K562 (cell line): Measurements from ENCODE around the gene FAM181B.
"Not testable (repeated sequence)": the region's sequence is repeated elsewhere in the genome, so short reads cannot be mapped to it uniquely, and the experiment has no call there.

Experiments used
- CBX8 ChIP-seq: fragments of 200-600 bp; sonication (generic); IDR thresholded peaks from 2 replicates; pipeline ENCODE4 v1.6.1; 2012; ENCODE audit warnings: borderline replicate concordance, mixed run types, low read depth, mild to moderate bottlenecking, moderate library complexity, mixed read lengths, low read length, control low read depth, inconsistent platforms; ENCODE audit not compliant: poor library complexity, severe bottlenecking; ENCODE audit errors: extremely low read depth
- ZNF175 ChIP-seq: fragments of 200-800 bp; sonication (Bioruptor generic); IDR thresholded peaks from 2 replicates; pipeline ENCODE4 v1.6.1; 2016; ENCODE audit warnings: low read depth, mild to moderate bottlenecking, missing genetic modification characterization, missing compliant biosample characterization
- ZNF830 ChIP-seq: fragments of 250-450 bp; sonication (Bioruptor Pico); IDR thresholded peaks from 2 replicates; pipeline ENCODE4 v1.5.0; 2021; ENCODE audit warnings: mild to moderate bottlenecking
- TF ChIP-seq, protein P1 (sequence below), 2 experiments: fragments of 450-650 bp; formaldehyde crosslinking in 1 of 2; IDR thresholded peaks; 2 replicates each; pipeline versions ENCODE4 v1.4.0 to v1.6.1; 2014 to 2020; ENCODE audit warnings: mild to moderate bottlenecking in 2 of 2, borderline replicate concordance in 1 of 2, low read depth in 1 of 2

DNA sequence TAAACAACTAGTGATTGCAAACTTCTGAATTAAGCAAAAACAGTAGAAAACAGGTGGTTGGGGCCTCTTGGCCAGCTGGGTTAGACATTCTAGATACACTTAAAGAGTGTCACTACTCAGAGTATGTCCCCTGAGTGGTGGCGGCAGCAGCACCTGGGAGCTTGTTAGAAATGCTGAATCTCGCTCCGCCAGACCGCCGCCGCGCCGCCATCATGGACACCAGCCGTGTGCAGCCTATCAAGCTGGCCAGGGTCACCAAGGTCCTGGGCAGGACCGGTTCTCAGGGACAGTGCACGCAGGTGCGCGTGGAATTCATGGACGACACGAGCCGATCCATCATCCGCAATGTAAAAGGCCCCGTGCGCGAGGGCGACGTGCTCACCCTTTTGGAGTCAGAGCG, 44.3 kb downstream of the FAM181B start:
- TF ChIP-seq, protein P1, sequence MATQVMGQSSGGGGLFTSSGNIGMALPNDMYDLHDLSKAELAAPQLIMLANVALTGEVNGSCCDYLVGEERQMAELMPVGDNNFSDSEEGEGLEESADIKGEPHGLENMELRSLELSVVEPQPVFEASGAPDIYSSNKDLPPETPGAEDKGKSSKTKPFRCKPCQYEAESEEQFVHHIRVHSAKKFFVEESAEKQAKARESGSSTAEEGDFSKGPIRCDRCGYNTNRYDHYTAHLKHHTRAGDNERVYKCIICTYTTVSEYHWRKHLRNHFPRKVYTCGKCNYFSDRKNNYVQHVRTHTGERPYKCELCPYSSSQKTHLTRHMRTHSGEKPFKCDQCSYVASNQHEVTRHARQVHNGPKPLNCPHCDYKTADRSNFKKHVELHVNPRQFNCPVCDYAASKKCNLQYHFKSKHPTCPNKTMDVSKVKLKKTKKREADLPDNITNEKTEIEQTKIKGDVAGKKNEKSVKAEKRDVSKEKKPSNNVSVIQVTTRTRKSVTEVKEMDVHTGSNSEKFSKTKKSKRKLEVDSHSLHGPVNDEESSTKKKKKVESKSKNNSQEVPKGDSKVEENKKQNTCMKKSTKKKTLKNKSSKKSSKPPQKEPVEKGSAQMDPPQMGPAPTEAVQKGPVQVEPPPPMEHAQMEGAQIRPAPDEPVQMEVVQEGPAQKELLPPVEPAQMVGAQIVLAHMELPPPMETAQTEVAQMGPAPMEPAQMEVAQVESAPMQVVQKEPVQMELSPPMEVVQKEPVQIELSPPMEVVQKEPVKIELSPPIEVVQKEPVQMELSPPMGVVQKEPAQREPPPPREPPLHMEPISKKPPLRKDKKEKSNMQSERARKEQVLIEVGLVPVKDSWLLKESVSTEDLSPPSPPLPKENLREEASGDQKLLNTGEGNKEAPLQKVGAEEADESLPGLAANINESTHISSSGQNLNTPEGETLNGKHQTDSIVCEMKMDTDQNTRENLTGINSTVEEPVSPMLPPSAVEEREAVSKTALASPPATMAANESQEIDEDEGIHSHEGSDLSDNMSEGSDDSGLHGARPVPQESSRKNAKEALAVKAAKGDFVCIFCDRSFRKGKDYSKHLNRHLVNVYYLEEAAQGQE (IDR thresholded peaks at IDR 0.05; ENCODE audit: borderline replicate concordance), result not testable (repeated sequence)
- TF ChIP-seq, protein P1 (CRISPR knock-in tag; IDR thresholded peaks at IDR 0.05; ENCODE audit: low read depth), result not testable (repeated sequence)
- not testable (repeated sequence) for TF ChIP-seq ZNF175; ZNF830 (CRISPR knock-in tag); CBX8
